HG03442 (cell line): Measurements from ENCODE around the gene LENEP.
A peak's percentile ranks its signal among the peaks of the same experiment; 100 is the strongest.

ENCODE experiments used
- ATAC-seq: cut with Tn5 transposase; IDR thresholded peaks from one replicate; pipeline ENCODE4 v1.9.1; 2021; ENCODE audit warnings: mild to moderate bottlenecking, moderate library complexity; ENCODE audit not compliant: unreplicated experiment

The LENEP gene

DNA sequence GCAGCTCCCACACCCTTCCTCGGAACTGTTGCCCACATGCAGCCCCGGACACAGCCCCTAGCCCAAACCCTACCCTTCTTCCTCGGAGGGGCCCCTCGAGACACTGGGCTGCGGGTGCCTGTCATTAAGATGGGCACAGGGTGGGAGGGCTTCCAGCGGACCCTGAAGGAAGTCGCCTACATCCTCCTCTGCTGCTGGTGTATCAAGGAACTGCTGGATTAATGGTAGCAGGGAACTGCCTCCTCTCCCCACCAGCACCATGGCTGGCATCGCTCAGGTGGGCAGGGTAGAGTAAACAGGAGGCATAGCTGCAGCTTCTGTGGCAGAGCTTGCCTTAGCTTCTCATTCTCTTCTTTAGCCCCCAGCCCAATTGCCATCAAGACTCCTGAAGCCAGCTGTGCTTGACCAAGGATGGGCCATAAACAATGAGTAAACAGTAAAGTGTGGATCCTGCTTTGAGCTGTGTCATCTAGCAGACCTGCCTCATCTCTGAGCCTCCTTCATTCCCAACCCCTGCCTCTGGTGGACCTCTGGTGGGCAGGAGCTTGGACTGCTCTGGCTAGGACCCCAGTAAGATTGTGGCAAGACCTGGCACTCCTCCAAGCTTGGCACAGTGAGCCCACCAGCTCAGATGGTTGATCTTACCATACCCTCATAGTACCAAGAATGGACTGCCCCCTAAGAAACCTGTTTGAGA is at the start of gene LENEP:
Gene LENEP, plus strand, starts transcription at position 15 of the 697 bp plus-strand sequence. Its CDS starts 22 bp downstream, at position 37.
- ATAC-seq, result no peak

- ATAC-seq, result no peak
Measured at GRCh38 chr1:154943649-154944400, 49.6 kb upstream of the LENEP start.

GRCh38 chr1:154944401-154945159 is 48.8 kb upstream of the LENEP start:
- ATAC-seq, result no peak

- no peak for ATAC-seq
Measured at GRCh38 chr1:154945160-154945961, 48.0 kb upstream of the LENEP start.

DNA sequence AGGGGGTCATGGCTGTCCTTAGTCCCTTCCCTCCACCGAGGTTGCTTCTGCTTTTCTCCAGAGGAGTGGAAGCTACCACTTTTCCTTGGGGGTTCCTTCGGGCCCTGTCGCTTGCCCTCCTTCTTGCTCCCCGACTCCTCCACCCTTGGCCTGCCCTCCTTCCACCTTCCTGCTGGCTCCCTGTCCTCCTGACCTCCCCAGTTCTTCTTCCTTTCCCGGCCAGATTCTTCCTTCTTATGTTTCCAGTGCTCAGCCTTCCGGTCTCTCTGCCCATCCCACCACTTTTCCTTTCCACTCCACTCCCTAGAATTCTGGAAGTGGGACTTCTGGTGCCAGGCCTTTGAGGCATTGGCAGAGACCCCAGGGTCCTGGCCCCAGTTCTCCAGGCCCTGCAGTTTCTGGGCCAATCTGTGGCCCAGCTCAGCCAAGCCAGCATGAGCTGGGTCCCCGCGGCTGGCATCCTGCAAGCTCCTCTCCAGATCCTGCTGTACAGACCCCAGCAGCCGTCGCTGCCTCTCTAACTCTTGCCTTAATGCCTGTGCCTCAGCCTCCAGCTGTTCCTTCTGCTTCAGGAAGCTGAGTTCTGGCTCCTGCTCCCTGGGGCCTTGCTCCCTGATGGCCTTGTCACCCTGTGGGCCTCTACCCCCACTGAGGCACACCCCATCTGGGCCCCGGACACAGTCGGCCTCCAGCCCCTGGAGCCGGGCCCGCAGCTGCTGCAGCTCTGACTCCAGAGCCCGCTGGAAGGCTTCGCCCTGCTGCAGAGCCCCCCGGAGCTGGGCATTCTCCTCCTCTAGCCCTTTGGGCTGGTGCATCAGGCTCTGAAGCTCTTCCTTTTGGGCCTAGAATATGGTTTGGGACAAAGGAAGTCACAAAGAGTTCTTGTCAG is 47.2 kb upstream of the LENEP start:
- no peak for ATAC-seq

DNA sequence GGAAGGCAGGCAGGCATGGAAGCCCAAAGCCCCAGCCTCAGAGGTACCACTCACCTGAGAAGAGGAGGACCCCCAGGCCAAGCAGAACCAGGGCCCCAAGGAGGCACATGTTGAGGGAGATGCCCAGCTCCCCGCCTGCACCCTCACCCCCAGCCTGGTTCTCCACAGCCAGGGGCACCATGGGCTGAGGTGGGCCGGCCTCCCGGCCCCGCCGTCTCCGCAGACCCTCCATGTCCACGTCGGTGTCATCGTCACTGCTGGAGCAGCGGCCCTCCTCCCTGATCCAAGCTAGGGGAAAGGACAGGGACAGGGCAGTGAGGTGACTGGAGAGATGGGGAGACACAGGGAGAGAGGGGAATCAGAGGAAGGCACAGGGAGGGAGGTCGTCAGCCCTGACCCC is 45.3 kb upstream of the LENEP start:
- ATAC-seq, result no peak

DNA sequence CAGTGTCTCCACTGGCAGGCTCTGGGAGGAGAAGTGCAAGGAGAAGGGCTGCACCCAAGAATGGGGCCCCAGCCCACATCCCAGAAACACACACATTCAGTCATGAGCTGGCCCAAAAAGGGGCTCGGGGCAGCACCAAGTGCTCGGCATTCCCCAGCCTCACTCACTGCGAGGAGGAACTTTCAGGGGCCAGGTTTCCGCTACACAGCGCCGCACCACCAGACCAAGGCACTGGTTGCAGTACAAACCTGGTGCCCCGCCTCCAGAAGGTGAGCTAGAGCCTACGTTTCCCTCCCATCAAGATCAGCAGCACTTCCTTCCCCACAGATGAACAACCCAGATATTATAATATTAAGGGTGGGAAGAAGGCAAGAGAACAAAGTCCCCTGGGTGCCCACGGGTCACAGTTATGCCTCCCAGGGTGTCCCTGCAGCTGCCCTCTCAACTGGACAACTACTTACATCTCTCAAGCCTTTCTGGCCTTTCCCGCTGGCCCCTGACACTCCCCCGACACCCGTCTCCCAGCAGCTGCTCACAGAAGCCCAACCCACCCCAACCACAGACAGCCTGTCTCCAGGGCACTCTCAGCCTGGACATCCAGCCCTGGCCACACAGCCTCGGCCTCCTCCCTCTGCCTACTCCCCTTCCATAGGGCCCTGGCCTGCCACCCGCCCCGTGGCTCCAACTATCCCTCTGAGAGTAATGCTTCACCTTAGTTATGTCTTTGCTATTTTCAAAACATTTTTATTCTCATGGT is 41.3 kb upstream of the LENEP start:
- ATAC-seq, result no peak

GRCh38 chr1:154952664-154953063 is 40.7 kb upstream of the LENEP start:
- ATAC-seq, result no peak

- no peak for ATAC-seq
Measured at GRCh38 chr1:154953611-154954038, 39.8 kb upstream of the LENEP start.

GRCh38 chr1:154954541-154954940 is 38.8 kb upstream of the LENEP start:
- ATAC-seq, result no peak

GRCh38 chr1:154955039-154955717 is 38.2 kb upstream of the LENEP start:
- no peak for ATAC-seq

DNA sequence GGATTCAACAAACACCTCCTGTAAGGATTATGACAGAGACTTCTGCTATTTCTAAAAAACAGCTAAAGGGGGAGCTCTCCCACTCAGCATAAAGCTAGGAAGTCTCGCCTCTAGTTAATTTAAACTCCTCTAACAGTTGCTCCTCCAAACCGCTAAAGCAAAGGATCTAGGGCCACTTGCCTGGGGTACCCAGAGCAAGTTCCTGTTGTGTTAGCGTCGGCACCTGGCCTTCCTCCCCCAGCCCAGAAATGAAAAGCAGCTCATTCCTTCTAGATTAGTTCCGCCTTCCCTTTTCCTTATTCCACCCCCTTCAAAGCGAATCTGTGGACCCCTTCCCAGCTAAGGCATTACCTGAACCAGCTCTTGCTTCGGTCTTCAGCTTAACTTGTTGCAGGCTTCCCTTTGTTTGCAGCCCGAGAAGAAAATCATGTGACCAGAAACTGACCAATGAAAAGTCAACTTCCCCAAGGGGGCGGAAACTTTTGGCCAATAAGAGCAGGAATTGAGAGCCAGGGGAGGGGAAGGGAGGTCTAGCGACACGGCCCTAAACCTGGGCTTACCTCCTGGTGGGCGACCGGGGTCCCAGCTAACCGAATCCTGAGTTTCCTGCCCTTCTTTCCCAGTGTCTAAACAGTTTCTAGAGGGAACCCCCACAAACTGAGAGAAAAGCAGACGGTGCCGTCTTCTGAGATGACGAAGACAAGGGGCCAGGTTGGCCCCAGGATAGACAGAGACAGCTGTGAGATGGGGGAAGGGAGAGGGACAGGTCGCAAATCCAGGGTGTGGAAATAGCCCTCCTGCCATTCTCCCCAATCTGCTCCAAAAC is 37.5 kb upstream of the LENEP start, which contains the start of gene PBXIP1:
Gene PBXIP1, minus strand, starts transcription at position 382 of the 826 bp plus-strand sequence. CDS start 2,378 bp downstream, outside the sequence.
- ATAC-seq, result peak; percentile 58

DNA sequence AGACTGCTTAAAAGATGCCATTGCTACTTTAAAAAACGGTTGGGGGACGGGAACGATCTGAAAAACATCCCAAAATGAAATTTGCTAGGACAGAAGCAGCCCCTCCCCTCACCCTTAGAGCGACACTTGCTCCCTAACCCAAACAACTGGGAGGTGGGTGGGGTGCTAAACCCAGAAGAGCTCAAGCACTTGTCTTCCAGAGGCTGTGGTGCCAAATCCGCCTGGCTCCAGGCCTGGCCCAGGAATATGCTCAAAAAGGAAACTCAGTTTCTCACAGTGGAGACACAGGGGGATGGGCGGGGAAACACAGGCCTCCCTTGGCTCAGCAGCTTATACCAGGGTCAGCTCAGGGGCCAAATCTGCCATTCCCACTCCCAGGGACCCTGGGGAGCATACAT is 36.8 kb upstream of the LENEP start:
- ATAC-seq, result no peak

- no peak for ATAC-seq
Measured at GRCh38 chr1:154957091-154957657, 36.2 kb upstream of the LENEP start.

GRCh38 chr1:154958036-154958435 is 35.4 kb upstream of the LENEP start:
- ATAC-seq, result no peak

- ATAC-seq, result no peak
Measured at GRCh38 chr1:154958681-154959425, 34.5 kb upstream of the LENEP start.

DNA sequence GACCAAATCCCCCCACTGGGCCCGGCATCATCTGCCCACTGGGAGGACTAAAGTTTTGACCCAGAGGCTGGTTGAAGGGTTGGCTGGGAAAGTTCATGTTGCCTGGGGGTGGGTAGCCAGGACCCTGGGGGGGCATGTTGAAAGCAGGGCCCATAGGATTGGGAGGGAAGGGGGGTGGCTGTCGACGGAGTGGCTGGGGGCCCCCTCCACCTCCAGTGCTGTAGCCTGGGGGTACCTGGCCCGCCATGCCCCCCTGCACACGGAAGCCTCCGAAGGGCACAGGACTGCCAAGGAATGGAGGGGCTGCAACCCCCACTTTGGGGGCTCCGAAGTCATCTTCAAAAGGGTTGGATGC is 34.0 kb upstream of the LENEP start:
- ATAC-seq, result no peak
